SH-SY5Y (cell line): ENCODE data around the gene TSC22D1.

Experiments used
- GATA2 ChIP-seq: IDR thresholded peaks from 2 replicates; pipeline ENCODE4 v1.6.1; 2011; ENCODE audit warnings: mild to moderate bottlenecking, low read depth, low read length
- GATA3 ChIP-seq: IDR thresholded peaks from 2 replicates; pipeline ENCODE4 v1.6.1; 2011; ENCODE audit warnings: low read depth, mild to moderate bottlenecking, low read length, moderate library complexity

GRCh38 chr13:44437356-44438233 is 138.5 kb downstream of the TSC22D1 start:
- TF ChIP-seq GATA2 (no peak), GATA3 (no peak)
